NCI-H2107 (cell line): ENCODE measurements around the gene LY6G5B.

Source experiments
- DNase-seq: peaks from one replicate; lab custom pipeline; 2025; lab: John Stamatoyannopoulos, UW

LY6G5B gene

GRCh38 chr6:31663126-31663960 lies 6.4 kb upstream of the LY6G5B start:
- DNase-seq = no peak

GRCh38 chr6:31663961-31664789 lies 5.6 kb upstream of the LY6G5B start:
- no peak for DNase-seq

GRCh38 chr6:31664790-31665500 lies 4.8 kb upstream of the LY6G5B start, which contains the start of gene GPANK1:
GPANK1 (minus strand) TSS chr6:31664997; CDS start chr6:31664478, 519 bp downstream.
- DNase-seq = peak; percentile 79

- peak; percentile 86 for DNase-seq
Observed at GRCh38 chr6:31665501-31666336, 4.1 kb upstream of the LY6G5B start, which contains the start of gene CSNK2B. CSNK2B (plus strand) TSS chr6:31666080; CDS start chr6:31666832, 752 bp downstream.

GRCh38 chr6:31666337-31666965 lies 3.3 kb upstream of the LY6G5B start:
- no peak for DNase-seq

- DNase-seq = no peak
Observed at GRCh38 chr6:31676322-31676903, 6.6 kb downstream of the LY6G5B start.

GRCh38 chr6:31676904-31677303 lies 7.1 kb downstream of the LY6G5B start:
- no peak for DNase-seq

GRCh38 chr6:31677955-31678354 lies 8.2 kb downstream of the LY6G5B start:
- DNase-seq = no peak

GRCh38 chr6:31680226-31681134 lies 10.7 kb downstream of the LY6G5B start, which contains the start of gene LY6G5C:
LY6G5C (minus strand) TSS chr6:31681067; CDS start chr6:31680373, 694 bp downstream.
- DNase-seq = no peak

GRCh38 chr6:31681135-31681671 lies 11.4 kb downstream of the LY6G5B start:
- DNase-seq = no peak

- DNase-seq = no peak
Observed at GRCh38 chr6:31683591-31683990, 13.8 kb downstream of the LY6G5B start.

- DNase-seq = no peak
Observed at GRCh38 chr6:31686483-31686882, 16.7 kb downstream of the LY6G5B start.

- DNase-seq = no peak
Observed at GRCh38 chr6:31687321-31687720, 17.5 kb downstream of the LY6G5B start.

- DNase-seq = no peak
Observed at GRCh38 chr6:31687860-31688693, 18.3 kb downstream of the LY6G5B start.

GRCh38 chr6:31689249-31690110 lies 19.7 kb downstream of the LY6G5B start:
- DNase-seq = no peak

- DNase-seq = no peak
Observed at GRCh38 chr6:31690231-31691077, 20.7 kb downstream of the LY6G5B start.
